ENCODE results near the gene GAS6.
A peak's percentile ranks its signal among the peaks of the same experiment; 100 is the strongest.

The GAS6 gene

GRCh38 chr13:113904411-113904810, 40.5 kb upstream of the GAS6 start:
- DNase-seq (ENCODE audit: low spot score), result peak; percentile 59
- TF ChIP-seq, protein P1, sequence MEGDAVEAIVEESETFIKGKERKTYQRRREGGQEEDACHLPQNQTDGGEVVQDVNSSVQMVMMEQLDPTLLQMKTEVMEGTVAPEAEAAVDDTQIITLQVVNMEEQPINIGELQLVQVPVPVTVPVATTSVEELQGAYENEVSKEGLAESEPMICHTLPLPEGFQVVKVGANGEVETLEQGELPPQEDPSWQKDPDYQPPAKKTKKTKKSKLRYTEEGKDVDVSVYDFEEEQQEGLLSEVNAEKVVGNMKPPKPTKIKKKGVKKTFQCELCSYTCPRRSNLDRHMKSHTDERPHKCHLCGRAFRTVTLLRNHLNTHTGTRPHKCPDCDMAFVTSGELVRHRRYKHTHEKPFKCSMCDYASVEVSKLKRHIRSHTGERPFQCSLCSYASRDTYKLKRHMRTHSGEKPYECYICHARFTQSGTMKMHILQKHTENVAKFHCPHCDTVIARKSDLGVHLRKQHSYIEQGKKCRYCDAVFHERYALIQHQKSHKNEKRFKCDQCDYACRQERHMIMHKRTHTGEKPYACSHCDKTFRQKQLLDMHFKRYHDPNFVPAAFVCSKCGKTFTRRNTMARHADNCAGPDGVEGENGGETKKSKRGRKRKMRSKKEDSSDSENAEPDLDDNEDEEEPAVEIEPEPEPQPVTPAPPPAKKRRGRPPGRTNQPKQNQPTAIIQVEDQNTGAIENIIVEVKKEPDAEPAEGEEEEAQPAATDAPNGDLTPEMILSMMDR (IDR thresholded peaks at IDR 0.05; ENCODE audit: extremely low read depth, missing control alignments), result peak; percentile 54

GRCh38 chr13:113903912-113904311, 40.0 kb upstream of the GAS6 start:
- TF ChIP-seq, protein P1 (IDR thresholded peaks at IDR 0.05; ENCODE audit: extremely low read depth, missing control alignments), result no peak
- DNase-seq (ENCODE audit: low spot score), result no peak

GRCh38 chr13:113902986-113903775, 39.3 kb upstream of the GAS6 start:
- TF ChIP-seq, protein P1 (IDR thresholded peaks at IDR 0.05; ENCODE audit: extremely low read depth, missing control alignments), result no peak
- DNase-seq (ENCODE audit: low spot score), result no peak

- no peak for DNase-seq (ENCODE audit: low spot score)
- TF ChIP-seq, protein P1 (IDR thresholded peaks at IDR 0.05; ENCODE audit: extremely low read depth, missing control alignments), result no peak
Observed at GRCh38 chr13:113902481-113902880, 38.6 kb upstream of the GAS6 start.

- TF ChIP-seq, protein P1 (IDR thresholded peaks at IDR 0.05; ENCODE audit: extremely low read depth, missing control alignments), result no peak
- DNase-seq (ENCODE audit: low spot score), result no peak
Observed at GRCh38 chr13:113901642-113902041, 37.8 kb upstream of the GAS6 start.

DNA sequence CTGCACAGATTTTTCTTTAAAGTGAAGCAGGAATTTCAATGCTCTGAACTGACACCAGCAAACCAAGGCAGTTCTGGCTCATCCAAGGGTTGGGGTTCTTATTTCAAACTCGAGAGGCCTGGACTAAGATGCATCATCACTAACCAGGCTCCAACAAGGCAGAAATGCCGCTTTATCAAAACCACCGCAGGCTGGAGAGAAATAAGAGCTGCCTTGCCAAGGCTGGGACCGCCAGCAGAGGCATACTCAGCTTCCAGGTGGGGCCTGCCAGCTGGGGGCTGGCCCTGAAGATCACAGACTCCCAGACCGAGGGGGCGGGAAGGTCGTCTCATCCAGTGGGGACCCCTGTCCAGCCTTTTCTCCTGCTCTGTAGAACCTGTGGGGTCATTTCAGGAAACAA, 37.4 kb upstream of the GAS6 start:
- TF ChIP-seq, protein P1 (IDR thresholded peaks at IDR 0.05; ENCODE audit: extremely low read depth, missing control alignments), result no peak
- no peak for DNase-seq (ENCODE audit: low spot score)

DNA sequence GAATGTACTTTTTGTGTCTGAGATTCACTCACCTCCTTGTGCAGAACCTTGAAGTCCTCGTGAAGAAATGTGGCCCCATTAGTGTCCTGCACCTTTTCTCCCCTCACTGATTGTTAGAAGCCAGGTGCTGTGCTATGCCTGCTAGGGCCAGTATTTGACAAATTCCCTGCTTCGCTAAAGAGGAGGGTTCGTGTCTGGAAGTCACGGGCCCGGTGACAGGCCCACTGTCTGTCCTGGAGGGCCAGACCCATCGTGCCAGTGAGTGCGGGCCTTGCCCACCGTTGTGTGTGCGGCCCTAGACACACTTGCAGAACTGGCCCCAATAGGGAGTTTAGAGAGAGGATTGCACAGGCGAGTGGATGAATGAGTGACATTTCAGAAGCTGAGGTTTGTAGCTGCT, 36.8 kb upstream of the GAS6 start:
- DNase-seq (ENCODE audit: low spot score), result no peak

More for the DNA sequence above, 36.8 kb upstream of the GAS6 start:
- TF ChIP-seq, protein P1 (IDR thresholded peaks at IDR 0.05; ENCODE audit: extremely low read depth, missing control alignments), result no peak
